Activated gamma-delta T cell treated with anti-CD3 and anti-CD28 coated beads, Interleukin-2, amount 50 U/mL, for 16 hours (primary cell): ENCODE data around the gene MYRF.

Experiments
- DNase-seq: peaks from one replicate; pipeline ENCODE4 v3.0.0-alpha.2; 2020; ENCODE audit warnings: low read depth

MYRF gene

DNA sequence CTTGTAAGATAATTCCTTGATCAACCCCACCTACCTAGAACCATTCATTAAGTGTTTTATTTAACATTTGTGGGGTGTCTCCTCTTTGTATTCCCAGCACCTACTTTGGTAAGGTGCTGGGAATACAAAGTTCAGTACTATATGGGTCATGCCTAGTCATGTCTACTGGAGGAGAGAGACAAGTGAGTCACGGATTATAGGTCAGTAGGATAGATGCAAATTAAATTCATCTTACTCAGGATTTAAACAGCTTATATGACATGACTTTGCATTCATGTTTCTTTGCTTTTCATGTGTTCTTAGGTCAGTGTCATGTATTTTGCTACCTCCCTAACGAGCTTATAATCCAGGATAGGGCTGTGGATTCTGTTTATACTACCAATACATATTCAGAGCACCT lies 67.7 kb downstream of the MYRF start:
- no peak for DNase-seq

DNA sequence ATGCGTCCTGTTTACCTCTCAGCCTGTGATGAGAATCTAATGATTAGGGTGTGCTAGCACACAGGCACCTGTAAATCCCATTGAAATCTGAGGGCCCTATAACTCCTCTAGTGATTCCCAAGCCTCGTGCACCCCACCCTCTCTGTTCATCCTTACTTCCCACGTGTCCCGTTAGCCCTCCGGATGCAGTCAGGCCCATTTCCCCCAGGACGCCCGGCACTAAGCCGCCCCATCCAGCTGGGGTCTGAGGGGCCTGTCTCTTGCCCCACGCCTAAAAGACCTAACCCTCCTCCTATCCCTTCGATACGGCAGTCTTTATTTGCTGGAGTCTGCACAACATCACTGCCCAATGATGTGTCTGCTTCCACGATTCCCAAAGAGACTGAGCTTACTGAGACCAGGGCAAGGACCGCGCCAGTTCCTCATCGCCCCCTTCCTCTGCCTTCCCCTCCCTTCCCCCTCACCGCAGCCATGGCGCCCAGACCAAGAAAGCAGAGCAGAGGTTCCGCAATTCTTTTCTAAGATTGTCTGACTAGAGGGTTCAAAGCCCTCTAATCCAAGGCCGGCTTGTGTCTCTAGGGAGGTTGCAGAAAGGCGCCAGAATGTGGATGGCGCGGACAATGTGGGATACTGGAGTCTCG lies 74.6 kb downstream of the MYRF start:
- DNase-seq: no peak

DNA sequence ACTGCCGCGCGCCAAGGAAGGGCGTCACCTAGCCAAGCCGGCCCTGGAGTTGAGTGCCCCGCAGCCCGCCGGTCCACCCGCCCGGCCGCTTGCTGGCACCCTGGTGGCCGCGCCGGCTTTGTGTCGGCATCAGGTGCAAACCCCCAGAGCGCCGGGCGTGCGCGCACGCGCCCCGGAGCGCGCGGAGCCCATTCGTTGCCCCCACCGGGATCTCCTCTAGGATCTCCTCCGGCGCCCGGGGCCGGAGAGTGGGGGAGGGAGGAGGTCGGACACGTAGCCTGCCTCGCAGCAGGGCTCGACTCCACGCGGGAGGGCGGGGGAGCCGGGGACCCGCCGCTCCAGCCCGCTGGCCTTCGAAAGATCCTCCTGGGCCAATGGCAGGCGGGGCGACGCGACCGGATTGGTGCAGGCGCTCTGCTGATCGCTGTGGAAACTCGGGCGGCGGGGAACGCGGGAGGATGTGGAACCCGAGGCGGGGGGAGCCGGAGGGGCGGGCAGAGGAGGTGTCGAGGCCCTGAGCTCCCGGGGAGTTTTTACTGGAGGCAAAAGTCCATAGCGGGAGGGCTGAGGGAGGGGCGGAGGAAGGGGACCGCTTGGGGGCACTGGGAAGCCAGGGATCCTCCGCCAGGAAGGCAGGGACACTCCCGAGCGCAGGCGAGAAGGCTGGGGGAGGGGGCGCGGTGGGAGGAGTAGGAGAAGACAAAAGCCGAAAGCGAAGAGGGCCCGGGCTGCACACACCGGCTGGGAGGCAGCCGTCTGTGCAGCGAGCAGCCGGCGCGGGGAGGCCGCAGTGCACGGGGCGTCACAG lies 75.3 kb downstream of the MYRF start, which contains the start of gene FADS2:
Gene FADS2 (plus strand): TSS at position 730 of the 808 bp plus-strand sequence. CDS start 91 bp downstream, outside the sequence.
- peak; percentile 48 for DNase-seq

DNA sequence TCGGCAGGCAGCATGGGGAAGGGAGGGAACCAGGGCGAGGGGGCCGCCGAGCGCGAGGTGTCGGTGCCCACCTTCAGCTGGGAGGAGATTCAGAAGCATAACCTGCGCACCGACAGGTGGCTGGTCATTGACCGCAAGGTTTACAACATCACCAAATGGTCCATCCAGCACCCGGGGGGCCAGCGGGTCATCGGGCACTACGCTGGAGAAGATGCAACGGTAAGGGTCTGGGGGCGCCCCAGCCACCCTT lies 75.9 kb downstream of the MYRF start:
- no peak for DNase-seq

DNA sequence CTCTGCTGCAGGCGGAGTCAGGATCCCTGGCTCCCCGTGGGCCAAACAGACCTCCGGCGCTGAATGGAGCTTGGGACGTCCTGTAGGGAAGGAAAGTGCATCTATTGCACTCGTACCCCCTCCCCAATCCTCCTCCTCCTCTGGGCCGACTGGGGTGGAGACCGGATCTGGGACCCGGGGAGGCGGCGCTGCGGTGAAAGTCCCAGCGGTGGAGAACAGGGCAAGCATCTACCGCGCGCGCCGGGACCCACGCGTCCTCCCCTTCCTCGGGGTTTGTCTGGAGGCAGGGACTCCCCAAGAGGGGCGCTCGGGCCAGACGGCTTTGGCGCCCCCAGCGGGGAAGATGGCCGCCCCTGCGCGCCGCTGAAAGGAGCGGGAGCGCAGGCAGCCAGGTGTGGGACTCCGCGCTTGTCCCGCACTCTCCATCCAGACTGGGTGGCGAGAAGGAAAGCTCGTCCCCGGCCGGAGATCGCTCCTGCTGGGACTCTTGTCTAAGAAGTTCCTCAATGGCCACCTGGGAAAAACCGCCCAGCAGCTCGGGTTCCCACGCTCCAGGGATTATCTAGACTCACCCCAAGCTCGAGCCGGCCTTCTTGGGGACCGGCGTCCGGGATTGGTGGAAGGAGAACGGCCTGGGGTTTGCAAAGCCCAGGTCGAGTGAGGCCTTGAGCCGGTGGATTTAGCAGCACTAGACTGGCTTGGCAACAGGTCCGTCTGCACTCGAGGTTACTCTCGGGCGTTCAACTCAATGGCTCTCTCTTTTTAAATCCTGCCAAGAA lies 76.4 kb downstream of the MYRF start:
- no peak for DNase-seq

DNA sequence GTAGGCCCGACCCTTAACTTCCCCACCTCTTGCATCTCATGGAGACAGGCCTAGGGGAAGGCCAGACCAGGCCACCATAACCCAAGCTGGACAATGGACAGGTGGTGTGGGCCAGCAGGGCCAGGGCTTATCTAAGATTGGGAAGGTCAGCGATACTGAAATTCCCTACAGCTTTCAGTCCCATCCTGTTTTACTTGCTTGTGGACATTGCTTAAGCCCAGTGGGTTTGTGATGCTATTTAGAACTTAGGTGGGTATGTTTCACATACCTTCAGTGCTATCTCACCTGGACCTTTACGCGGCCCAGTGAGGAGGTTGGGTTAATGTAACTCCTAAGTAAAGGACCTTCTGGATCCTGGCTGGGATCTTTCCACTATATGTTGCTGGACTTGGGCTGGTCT lies 77.4 kb downstream of the MYRF start:
- DNase-seq: no peak

DNA sequence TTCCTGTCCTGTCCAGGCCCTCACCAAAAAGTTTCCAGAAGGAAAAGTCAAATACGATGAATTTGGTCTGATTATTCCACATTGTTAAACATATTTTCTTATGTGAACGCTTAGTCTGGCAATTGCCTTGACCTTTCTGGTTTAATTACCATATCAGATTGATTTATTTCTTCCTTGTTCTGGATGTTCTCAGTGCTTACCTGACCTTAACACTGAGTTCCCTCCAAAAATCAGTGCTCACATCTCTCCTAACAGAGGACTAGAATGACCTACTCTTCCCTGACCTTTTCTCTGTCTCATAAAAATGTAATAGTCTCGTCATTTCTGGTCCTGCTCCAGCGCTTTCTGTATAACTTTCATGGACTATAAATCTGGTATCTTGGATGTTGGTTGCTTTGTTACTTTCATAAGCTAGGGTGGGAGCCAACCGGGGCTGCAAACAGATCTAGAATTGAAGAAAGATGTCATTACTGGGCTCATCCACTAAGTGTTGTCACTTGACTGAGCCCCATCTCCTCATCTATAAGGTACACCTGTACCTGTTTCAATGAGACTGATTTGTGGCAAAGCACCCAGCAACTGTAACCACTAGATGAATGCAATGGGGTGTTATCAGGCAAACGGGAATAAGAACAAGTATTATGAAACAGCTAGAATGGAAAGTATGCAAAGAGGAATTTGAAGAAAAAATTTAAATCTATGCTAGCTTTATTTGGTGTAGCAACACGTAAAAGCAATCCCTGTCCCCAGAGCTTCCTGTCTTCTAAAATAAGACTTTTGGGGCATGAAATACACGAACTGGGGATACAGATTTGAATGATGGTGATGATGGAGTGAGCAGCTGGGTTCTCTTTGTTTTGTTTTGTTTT lies 78.0 kb downstream of the MYRF start:
- DNase-seq: no peak

DNA sequence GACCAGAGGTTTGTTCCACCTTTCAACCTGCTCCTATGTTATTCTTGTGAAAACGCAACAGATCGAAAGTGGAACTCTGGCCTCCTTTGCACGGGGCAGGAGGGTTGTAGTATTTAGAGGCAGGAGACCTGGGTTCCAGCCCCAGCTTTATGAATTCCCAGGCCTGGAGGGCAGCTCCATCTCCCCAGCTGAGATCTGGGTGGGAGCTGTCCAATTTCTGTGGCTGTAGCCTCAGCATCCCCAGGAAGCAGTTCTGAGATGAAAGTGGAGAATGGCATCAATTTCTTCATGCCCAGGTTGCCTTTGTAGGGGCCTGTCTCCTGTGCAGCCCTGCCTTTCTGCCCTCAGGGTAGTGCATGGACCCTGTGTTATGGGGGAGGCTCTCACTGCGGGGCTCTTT lies 79.8 kb downstream of the MYRF start:
- DNase-seq: no peak

DNA sequence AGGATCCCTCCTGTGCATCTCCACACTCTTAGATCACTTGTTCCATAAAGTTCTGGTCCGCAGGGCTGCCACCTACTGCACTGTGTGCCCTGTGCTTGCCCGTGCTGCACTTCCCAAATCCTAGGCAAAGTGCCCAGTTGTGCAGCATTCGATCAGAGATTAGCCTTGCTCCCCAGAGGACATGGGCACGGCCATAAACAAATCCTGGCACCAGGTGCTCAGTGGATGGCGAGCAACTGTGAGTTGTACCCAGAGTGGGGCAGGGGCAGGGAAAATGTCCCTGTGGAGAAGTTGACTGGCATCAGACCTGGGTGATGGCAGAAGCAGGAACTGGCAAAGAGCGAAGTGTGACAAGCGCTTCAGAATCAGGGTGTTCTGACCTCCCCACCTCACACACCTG lies 80.3 kb downstream of the MYRF start:
- no peak for DNase-seq

DNA sequence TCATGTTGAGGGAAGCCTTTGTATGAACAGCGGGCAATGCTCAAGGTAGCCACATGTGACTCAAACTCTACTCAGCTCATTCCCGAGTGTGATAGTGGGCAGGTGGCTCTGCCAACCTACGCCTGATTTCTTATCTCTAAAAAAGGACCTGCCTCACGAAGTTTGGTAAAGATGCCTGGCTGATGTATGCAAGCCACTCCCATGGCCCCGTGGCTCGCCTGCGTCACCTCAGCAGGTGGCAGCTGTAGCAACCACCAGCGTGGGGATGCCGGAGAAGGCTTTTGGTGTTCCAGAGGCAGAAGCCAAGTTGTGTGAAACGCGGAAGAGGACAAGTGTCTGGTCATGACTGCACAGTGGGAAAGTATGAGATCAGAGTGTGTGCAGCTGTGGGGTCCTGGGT lies 81.0 kb downstream of the MYRF start:
- no peak for DNase-seq

DNA sequence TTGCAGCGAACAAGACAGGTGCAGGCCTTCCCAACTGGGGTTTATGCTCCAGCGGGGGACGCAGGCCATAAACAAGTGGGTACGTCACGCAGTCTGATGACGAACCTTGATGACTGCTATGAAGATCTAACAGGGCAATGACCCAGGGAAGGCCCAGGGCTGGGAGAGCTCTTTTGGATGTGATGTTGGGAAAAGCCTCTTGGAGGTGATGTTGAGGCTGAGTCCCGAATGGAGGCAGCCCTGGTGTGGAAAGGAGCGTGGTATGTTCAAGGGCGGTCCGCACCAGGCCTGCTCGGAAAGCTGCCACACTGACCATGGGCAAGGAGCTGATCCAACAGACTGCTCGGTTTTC lies 81.5 kb downstream of the MYRF start:
- DNase-seq: no peak

DNA sequence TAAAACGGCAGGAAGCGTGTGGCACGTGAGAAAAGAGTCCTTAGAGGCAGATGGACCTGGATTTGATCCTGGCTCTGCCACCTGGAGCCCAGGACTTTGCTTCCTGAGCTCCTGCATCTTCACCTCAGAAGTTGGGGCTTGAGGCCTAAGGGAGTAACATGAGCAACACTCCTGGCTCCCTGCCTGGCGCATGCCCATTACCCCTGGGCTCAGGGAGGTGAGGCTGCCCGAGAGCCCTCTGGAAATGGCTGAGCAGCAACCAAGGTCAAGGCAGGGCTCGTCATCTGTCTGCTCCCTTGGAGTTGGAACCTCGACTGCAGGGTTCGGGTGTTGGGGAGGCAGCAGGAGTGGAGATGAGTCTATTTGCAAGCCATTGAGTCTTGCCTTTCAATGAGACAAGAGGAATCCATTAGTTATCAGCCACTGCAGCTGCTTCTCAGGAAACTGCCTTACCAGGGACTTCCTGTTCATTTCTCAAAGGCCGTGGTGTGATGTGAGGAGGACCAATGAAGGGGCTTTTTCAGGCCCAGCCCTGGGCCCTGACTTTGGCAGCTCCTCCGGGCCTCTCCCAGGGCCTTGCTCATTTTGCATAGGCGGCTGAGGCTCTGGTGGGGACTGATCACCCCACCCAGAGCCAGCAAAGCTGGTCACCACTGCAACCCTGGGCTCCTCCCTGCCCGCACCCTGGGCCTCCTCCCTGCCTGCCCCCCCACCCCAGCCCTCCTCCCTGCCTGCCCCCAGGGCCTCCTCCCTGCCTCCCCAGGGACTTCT lies 82.0 kb downstream of the MYRF start:
- peak; percentile 25 for DNase-seq

DNA sequence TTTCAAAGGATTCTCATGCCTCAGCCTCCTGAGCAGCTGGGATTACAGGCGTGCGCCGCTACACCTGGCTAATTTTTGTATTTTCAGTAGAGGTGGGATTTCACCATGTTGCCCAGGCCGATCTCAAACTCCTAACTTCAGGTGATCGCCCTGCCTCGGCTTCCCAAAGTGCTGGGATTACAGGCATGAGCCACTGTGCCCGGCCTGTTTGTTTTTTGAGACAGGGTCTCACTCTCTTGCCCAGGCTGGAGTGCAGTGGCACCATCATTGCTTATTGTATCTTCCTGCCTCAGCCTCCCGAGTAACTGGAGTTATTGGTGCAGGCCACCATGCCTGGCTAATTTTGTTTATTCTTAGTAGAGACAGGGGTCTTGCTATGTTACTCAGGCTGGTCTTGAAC lies 83.8 kb downstream of the MYRF start:
- no peak for DNase-seq

DNA sequence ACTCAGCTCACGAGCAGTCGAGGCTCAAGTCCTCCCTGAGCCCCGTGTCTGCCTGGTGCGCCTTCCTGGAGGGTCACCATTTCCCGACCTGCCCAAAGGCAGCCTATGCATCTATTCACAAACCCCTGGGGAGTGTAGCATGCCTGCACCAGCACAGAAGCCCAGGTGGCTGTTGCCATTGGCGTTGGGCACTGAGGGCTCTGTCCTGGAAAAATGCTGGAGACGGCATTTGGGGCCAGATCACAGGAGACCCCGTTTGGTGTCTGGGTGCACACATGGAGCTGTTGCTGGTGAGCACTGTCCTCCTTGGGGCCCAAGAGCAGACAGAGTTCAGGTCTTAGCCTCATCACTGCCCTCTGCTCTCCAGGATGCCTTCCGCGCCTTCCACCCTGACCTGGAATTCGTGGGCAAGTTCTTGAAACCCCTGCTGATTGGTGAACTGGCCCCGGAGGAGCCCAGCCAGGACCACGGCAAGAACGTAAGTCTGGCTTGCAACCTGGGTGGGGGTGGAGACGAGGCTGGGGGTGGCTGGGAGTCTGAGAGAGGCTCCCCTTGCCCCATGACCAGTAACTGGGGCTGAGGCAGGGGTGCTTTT lies 85.1 kb downstream of the MYRF start:
- no peak for DNase-seq
